BLaER1 (cell line): ENCODE data around the gene FAM83E.

Source experiments
- H3K27ac ChIP-seq: shearing (Covaris generic); formaldehyde crosslinking; 2 replicates; pipeline ENCODE4 v1.8.1; 2022
- H3K27me3 ChIP-seq: shearing (Covaris generic); formaldehyde crosslinking; 2 replicates; pipeline ENCODE4 v1.8.1; 2022
- H3K36me3 ChIP-seq: shearing (Covaris generic); formaldehyde crosslinking; 2 replicates; pipeline ENCODE4 v1.8.1; 2022
- H3K4me1 ChIP-seq: shearing (Covaris generic); formaldehyde crosslinking; 2 replicates; pipeline ENCODE4 v1.8.1; 2022
- H3K4me2 ChIP-seq: shearing (Covaris generic); formaldehyde crosslinking; 2 replicates; pipeline ENCODE4 v1.8.1; 2022
- H3K4me3 ChIP-seq: shearing (Covaris generic); formaldehyde crosslinking; 2 replicates; pipeline ENCODE4 v1.8.1; 2022
- H3K9ac ChIP-seq: shearing (Covaris generic); formaldehyde crosslinking; 2 replicates; pipeline ENCODE4 v1.8.1; 2022
- H3K9me3 ChIP-seq: shearing (Covaris generic); formaldehyde crosslinking; 2 replicates; pipeline ENCODE4 v1.8.1; 2022
- H4K20me1 ChIP-seq: shearing (Covaris generic); formaldehyde crosslinking; 2 replicates; pipeline ENCODE4 v1.8.1; 2022
- Cebpa-rat ChIP-seq: shearing (Covaris generic); IDR thresholded peaks from 2 replicates; pipeline ENCODE4 v1.8.1; 2022

The FAM83E gene

DNA sequence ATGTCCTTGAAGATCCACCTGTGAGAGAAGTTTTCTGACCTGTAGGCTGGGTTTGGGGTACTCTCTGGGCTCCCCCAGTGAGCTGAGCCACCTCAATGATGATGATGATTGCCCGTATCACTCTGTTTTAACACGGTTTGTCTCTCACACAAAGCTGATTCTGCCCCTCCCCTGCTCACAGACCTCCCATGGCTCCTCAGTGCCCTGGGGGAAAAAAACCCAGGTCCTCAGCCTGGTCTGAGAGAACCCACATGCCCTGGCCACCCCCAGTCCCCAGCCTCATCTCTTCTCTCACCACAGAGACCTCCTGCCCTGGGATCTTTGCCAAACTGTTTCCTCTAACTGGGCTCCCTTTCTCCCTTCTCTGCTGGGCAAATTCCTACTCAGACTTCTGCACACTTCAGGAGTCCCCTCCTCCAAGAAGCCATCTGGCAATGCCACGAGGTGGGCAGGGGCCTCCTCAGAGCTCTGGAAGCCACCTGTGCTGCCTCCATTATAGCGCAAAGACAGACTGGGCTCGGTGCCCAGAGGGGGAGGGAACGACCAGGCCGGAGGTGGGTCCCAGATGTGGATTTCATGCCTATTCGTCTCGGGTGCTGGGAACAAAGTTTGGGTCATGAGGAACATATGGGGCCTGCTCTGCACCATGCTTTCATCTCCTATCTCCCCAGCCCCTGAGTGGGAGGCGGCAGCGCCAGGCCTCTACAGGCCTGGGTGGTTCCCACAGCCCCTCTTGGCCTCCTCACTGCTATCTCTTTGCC is 39.6 kb upstream of the FAM83E start:
- Histone ChIP-seq H3K27ac (peak overlapping the region; percentile 75), H3K27me3 (no peaks in the 10 kb centered on the region), H3K9ac (peak overlapping the region; percentile 67; the same call in 1 of the 2 replicates), H3K9me3 (no peaks in the 10 kb centered on the region), H3K4me3 (no peak overlapping the region), H4K20me1 (no peaks in the 10 kb centered on the region), H3K4me1 (peaks cover 63% of the 10 kb centered on the region), H3K4me2 (peak overlapping the region; percentile 70), H3K36me3 (no peaks in the 10 kb centered on the region)
- no peak for TF ChIP-seq Cebpa-rat

DNA sequence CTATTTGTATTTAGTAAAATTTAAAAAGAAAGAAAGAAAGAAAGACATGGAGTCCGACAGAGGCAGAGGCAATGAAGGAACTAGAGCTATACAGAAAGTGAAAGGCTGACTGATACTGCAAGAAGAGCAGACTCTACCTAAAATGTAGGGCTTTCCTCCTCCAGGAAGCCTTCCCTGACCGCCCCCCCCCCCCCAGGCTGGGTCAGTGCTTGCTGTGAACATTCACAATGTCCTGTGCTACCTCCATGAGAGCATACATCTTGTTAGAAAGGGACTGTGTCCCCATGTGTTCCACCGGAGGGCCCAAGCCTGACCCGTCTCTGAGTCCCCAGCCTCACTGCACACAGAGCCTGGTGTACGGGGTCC is 36.8 kb upstream of the FAM83E start:
- H3K27me3 ChIP-seq = no peaks in the 10 kb centered on the region
- H3K27ac ChIP-seq = peak overlapping the region; percentile 20; the same call in 1 of the 2 replicates
- peaks cover 84% of the 10 kb centered on the region for H3K4me1 ChIP-seq
- H3K9ac ChIP-seq = no peak overlapping the region
- H3K4me2 ChIP-seq = no peak overlapping the region
- no peak for TF ChIP-seq Cebpa-rat
- no peak overlapping the region for H3K4me3 ChIP-seq
- H3K36me3 ChIP-seq = no peaks in the 10 kb centered on the region
- no peaks in the 10 kb centered on the region for H3K9me3 ChIP-seq
- H4K20me1 ChIP-seq = no peaks in the 10 kb centered on the region

DNA sequence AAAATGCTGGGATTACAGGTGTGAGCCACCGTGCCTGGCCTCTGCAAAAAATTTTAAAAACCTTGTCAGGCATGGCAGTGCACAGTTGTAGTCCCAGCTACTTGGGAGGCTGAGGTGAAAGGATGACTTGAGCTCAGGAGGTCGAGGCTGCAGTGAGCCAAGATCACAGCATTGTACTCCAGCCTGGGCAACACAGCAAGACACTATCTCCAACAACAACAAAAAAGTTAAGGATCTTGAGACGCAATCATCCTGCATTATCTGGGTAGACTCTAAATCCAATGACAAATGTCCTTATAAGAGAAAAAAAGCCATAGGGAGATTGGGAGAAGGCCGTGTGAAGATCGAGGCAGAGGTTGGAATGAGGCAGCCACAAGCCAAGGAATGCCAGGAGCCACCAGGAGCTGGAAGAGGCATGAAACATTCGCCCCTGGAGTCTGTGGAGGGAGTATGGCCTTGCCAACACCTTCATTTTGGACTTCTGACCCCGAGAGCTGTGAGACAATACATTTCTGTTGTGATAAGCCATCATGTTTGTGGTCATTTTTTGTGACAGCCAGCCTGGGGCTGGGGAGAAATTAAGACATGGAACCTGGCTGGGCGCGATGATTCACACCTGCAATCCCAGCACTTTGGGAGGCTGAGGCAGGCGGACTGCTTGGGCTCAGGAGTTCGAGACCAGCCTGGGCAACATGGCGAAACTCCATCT is 36.3 kb upstream of the FAM83E start:
- H3K27me3 ChIP-seq = no peaks in the 10 kb centered on the region
- no peak overlapping the region for H3K4me2 ChIP-seq
- H3K27ac ChIP-seq = no peak overlapping the region
- H3K9ac ChIP-seq = no peak overlapping the region
- H3K4me3 ChIP-seq = no peak overlapping the region
- no peak for TF ChIP-seq Cebpa-rat
- H3K9me3 ChIP-seq = no peaks in the 10 kb centered on the region
- peaks cover 84% of the 10 kb centered on the region for H3K4me1 ChIP-seq
- H4K20me1 ChIP-seq = no peaks in the 10 kb centered on the region
- H3K36me3 ChIP-seq = no peaks in the 10 kb centered on the region

DNA sequence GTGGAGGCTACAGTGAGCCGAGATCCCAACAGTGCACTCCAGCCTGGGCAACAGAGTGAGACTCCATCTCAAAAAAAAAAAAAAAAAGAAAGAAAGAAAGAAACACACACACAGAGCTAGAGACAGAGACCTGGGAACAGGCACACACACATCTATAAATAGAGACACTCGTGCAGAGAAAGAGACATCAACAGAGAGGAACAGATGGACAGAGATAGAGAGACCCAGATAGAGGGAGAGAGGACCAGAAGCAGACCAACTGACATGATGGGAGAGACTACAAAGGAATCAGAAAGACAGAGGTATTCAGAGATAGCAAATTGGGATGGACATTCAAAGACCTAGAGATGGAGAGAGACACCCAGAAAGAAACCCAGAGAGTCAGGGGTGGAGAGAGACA is 33.3 kb upstream of the FAM83E start:
- peaks cover 86% of the 10 kb centered on the region for H3K4me1 ChIP-seq
- no peaks in the 10 kb centered on the region for H3K36me3 ChIP-seq
- H3K4me2 ChIP-seq = peak overlapping the region; percentile 71
- no peak for TF ChIP-seq Cebpa-rat
- no peaks in the 10 kb centered on the region for H4K20me1 ChIP-seq
- H3K9ac ChIP-seq = peak overlapping the region; percentile 81; the same call in 1 of the 2 replicates
- peak overlapping the region; percentile 92 for H3K27ac ChIP-seq
- H3K9me3 ChIP-seq = no peaks in the 10 kb centered on the region
- H3K4me3 ChIP-seq = no peak overlapping the region
- H3K27me3 ChIP-seq = no peaks in the 10 kb centered on the region

DNA sequence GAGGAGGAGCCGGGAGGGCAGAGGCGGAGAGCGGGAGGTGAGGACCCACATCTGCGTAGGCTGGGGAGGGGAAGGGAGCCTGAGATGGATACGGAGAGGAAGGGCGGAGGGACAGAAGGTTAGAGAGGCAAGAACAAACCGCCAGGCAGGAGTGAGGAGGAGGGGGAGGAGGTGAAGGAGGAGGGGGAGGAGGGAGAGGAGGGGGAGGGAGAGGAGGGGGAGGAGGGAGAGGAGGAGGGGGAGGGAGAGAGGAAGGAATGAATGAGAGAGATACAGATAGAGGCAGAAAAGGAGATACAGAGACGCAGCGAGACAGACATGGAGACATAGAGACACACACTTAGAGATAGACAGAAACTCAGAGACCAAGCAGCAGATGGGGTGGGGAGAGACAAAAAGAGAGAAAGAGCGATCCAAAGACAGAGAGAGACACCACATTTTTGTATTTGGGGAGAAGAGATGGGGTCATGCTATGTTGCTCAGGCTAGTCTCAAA is 31.9 kb upstream of the FAM83E start:
- Histone ChIP-seq H3K4me2 (peak overlapping the region; percentile 99), H3K36me3 (no peaks in the 10 kb centered on the region), H3K4me3 (peak overlapping the region; percentile 67), H3K4me1 (peaks cover 78% of the 10 kb centered on the region), H3K9me3 (no peaks in the 10 kb centered on the region), H3K9ac (peak overlapping the region; percentile 81; the same call in 1 of the 2 replicates), H3K27ac (peak overlapping the region; percentile 92), H3K27me3 (no peaks in the 10 kb centered on the region), H4K20me1 (no peaks in the 10 kb centered on the region)
- TF ChIP-seq Cebpa-rat = no peak

DNA sequence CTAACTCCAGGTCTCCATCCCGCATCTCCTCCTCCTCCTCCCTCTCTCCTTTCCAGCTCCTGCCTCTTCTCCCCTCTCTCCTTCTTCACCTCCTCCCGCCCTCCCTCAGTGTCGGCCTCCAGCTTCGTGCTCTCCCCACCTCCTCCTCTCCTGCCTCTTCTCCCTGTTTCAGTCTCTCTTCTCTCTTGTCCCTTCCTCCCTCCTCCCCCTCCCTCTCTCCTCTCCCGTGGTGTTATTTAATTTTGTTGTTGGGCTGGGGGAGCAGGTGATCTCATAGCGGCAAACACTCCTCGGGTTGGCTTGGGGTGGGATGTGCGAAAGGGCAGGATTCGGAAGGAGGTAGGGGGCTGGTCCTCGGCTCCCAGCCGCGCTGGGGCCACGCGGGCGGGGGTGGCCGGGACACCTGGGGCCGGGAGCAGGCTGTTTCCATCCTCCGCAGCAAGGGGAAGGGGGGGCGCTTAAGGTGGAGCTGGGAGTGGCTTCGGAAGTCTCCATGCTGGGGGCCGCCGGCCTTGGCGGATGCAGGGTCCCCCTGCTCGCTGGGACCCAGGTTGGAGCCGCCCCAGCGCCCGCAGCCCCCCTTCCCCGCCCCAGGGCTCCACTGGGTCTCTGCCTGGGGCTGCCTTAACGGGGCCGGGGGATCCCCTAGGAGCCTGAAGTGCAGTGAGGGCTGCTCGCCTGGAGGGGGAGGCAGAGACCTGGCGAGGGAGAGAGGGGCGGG is 31.3 kb upstream of the FAM83E start, which contains the start of gene CA11:
TSS of gene CA11 (minus strand) at position 187 of the 721 bp plus-strand sequence. CDS start 555 bp downstream, outside the sequence.
- Histone ChIP-seq H4K20me1 (no peaks in the 10 kb centered on the region), H3K27ac (peak within 1 kb of the TSS; percentile 92), H3K4me1 (peaks cover 72% of the 10 kb centered on the region), H3K4me2 (peak within 1 kb of the TSS; percentile 99), H3K4me3 (peak within 1 kb of the TSS; percentile 67), H3K9me3 (no peaks in the 10 kb centered on the region), H3K27me3 (no peaks in the 10 kb centered on the region), H3K36me3 (no peaks in the 10 kb centered on the region), H3K9ac (peak within 1 kb of the TSS; percentile 81)
- no peak for TF ChIP-seq Cebpa-rat

DNA sequence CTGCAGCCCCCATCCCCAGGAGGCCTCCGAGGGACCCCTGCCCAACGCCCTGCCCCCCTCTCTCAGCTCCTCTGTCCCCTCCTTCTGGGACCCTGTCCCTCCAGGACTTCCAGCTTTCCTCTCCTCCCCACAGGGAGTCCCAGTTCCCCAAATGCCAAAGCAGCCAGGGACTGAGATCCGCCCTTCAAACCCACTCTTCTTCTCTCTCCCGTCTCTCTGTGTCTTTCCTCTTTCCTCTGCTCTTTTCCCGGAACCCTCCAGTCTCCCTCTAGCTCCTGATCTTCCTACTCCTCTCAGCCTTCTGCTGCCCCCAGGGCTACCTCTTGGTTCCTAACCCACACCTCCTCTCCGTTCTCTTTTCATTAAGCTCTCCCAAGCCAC is 30.7 kb upstream of the FAM83E start:
- Histone ChIP-seq H3K36me3 (no peaks in the 10 kb centered on the region), H3K4me3 (peak overlapping the region; percentile 67), H3K4me2 (peak overlapping the region; percentile 99), H3K27me3 (no peaks in the 10 kb centered on the region), H3K27ac (peak overlapping the region; percentile 89), H3K9me3 (no peaks in the 10 kb centered on the region), H3K4me1 (peaks cover 66% of the 10 kb centered on the region), H3K9ac (peak overlapping the region; percentile 81), H4K20me1 (no peaks in the 10 kb centered on the region)
- TF ChIP-seq Cebpa-rat = no peak

DNA sequence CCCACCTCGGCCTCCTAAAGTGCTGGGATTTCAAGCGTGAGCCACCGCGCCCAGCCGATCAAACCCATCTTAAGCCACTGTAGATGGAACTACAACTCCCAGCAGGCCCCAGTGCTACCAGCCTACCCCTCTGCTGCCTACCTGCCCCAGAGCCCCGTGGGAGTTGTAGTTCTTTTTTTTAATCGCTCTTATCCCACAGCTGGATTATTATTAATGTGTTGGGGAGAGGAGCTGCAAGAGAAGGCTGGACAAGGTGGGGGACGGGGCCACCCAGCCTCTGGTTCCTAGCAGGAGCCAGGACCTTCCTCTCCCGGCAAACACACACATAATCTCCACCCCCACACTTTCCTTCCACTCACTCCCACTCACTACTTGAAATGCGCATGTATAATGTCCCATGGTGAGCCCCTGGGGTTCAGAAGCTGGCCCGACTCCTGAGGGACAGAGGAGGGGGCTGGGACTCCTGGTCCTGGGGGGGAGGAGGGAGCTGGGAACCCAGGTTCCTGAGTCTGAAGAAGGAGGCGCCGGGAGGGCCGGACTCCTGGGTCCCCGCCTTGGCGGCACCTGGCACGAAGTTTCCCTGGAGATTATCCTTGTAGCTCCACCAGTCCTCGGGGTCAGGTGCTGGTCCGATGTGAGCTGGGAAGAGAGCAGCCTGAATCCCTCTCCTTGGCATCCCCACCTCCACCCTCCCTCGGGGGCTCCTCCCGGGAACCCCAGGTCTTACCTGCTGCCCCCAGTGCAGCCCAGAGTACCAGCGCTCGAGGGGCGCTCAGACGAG is 30.2 kb upstream of the FAM83E start:
- Histone ChIP-seq H3K27ac (peak overlapping the region; percentile 89), H3K4me2 (peak overlapping the region; percentile 99), H3K4me3 (peak overlapping the region; percentile 67), H3K9ac (peak overlapping the region; percentile 81), H4K20me1 (no peaks in the 10 kb centered on the region), H3K27me3 (no peaks in the 10 kb centered on the region), H3K36me3 (no peaks in the 10 kb centered on the region), H3K4me1 (peaks cover 61% of the 10 kb centered on the region), H3K9me3 (no peaks in the 10 kb centered on the region)
- TF ChIP-seq Cebpa-rat = no peak

DNA sequence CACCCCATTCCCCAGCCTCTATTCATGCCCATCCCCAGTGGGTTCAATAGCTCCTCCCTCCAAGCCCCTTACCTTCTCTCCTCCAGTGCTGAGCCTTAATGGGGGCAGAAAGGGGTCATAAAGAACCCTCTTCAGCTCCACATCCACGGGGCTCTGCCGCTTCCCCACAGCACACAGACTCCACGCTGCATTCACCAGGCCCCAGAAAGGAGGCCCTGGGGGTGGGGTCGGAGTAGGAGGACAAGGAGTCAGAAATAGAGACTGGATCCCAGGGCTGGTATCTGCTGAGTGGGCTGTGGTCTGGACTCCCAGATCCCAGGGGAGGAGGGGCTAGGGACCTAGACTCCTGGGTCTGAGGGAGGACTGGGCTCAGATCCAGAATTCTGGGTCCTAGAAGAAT is 29.5 kb upstream of the FAM83E start:
- peak overlapping the region; percentile 99 for H3K4me2 ChIP-seq
- peak overlapping the region; percentile 67; the same call in 1 of the 2 replicates for H3K4me3 ChIP-seq
- H4K20me1 ChIP-seq = no peaks in the 10 kb centered on the region
- H3K9ac ChIP-seq = no peak overlapping the region
- H3K36me3 ChIP-seq = no peaks in the 10 kb centered on the region
- TF ChIP-seq Cebpa-rat = no peak
- no peak overlapping the region for H3K27ac ChIP-seq
- peaks cover 57% of the 10 kb centered on the region for H3K4me1 ChIP-seq
- no peaks in the 10 kb centered on the region for H3K27me3 ChIP-seq
- H3K9me3 ChIP-seq = no peaks in the 10 kb centered on the region
